ENCODE measurements around the gene GARIN1A. TPM values are rescaled to one million over a fixed set of nuclear protein-coding genes. Genes with fewer than 3 reads are reported as not detected.

Gene GARIN1A
- polyA plus RNA-seq, 4 donors: 0.83 to 4.8 (median 2.3) TPM

GRCh38 chr7:128710481-128710880, 38.4 kb downstream of the GARIN1A start:
- no peak for DNase-seq (ENCODE audit: low read depth in 4 of 4, low spot score in 2 of 4)

- DNase-seq (ENCODE audit: low read depth in 4 of 4, low spot score in 2 of 4): no peak
Observed at GRCh38 chr7:128713794-128714193, 41.7 kb downstream of the GARIN1A start.

- no peak for DNase-seq (ENCODE audit: low read depth in 4 of 4, low spot score in 2 of 4)
Observed at GRCh38 chr7:128714701-128715495, 42.8 kb downstream of the GARIN1A start.

GRCh38 chr7:128718967-128719642, 47.0 kb downstream of the GARIN1A start:
- DNase-seq (ENCODE audit: low read depth in 4 of 4, low spot score in 2 of 4): no peak

- no peak for DNase-seq (ENCODE audit: low read depth in 4 of 4, low spot score in 2 of 4)
Observed at GRCh38 chr7:128721376-128721775, 49.3 kb downstream of the GARIN1A start.

Other genes starting within 250 kb of the GARIN1A start
- 10 to 100 TPM; 16.9 to 24.4 (median 21.0) TPM for gene HILPDA, start 216.4 kb upstream of the GARIN1A start, polyA plus RNA-seq (ENCODE audit: insufficient read length in 4 of 4)
- 10 to 100 TPM; 22.3 to 33.4 (median 28.0) TPM for gene METTL2B, start 195.5 kb upstream of the GARIN1A start, polyA plus RNA-seq (ENCODE audit: insufficient read length in 4 of 4)
- gene CALU, start 67.1 kb downstream of the GARIN1A start, polyA plus RNA-seq (ENCODE audit: insufficient read length in 4 of 4): 100 to 1,000 TPM; 166 to 219 (median 188) TPM
- gene OPN1SW, start 103.5 kb downstream of the GARIN1A start, polyA plus RNA-seq (ENCODE audit: insufficient read length in 4 of 4): 1 to 10 TPM; 1.2 to 1.9 (median 1.4) TPM
- gene CCDC136, start 119.7 kb downstream of the GARIN1A start, polyA plus RNA-seq (ENCODE audit: insufficient read length in 4 of 4): 10 to 100 TPM; 12.0 to 31.0 (median 21.3) TPM
- gene FLNC, start 158.1 kb downstream of the GARIN1A start, polyA plus RNA-seq (ENCODE audit: insufficient read length in 4 of 4): 10 to 100 TPM; 12.1 to 18.6 (median 17.6) TPM
- gene ATP6V1F, start 190.6 kb downstream of the GARIN1A start, polyA plus RNA-seq (ENCODE audit: insufficient read length in 4 of 4): 100 to 1,000 TPM; 228 to 254 (median 236) TPM
- gene KCP, start 238.4 kb downstream of the GARIN1A start, polyA plus RNA-seq (ENCODE audit: insufficient read length in 4 of 4): 10 to 100 TPM; 12.1 to 41.9 (median 23.8) TPM